ENCODE measurements around the gene TMEM213.

- TF ChIP-seq CTCF (IDR thresholded peaks at IDR 0.05; ENCODE audit: low read length) (no peak), EZH2phosphoT487 (IDR thresholded peaks at IDR 0.05; ENCODE audit: low read length) (no peak), EZH2 (optimal IDR thresholded peaks at IDR 0.05; ENCODE audit: low read depth, low read length) (no peak)
These were observed 1.7 kb upstream of the TMEM213 start for GRCh38 chr7:138796038-138796615.
